ENCODE data around the gene CD300E.

DNA sequence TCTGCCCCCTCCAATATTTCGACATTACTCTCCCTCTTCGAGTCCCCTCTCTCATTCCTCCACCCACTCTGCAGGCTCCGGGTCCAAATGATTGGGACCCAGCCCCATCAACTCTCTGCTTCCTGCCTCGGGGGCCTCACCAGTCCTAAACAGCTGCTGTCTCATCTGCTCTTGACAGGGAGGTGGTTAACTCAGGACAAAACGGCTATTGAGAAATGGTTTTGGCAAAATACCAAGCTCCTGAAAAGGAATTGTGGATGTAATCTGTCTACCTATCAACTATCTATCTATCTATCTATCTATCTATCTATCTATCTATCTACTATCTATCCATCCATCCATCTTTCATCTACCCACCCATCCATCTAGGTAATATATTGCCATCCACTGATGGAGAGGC lies 58.4 kb downstream of the CD300E start:
- no peak for TF ChIP-seq CTCF (conservative IDR thresholded peaks at IDR 0.05 in 1 of 2, IDR thresholded peaks at IDR 0.05 in 1 of 2; ENCODE audit: low read depth in 1 of 2, low read length in 2 of 2)
- TF ChIP-seq EZH2 (IDR thresholded peaks at IDR 0.05; ENCODE audit: low read length, missing control alignments), result no peak

Measured in fibroblast of lung (primary cell).